Peyer's patch (tissue), 4 donors: ENCODE data around the gene MYOCD. TPM values are rescaled to one million over a fixed set of nuclear protein-coding genes. Genes with fewer than 3 reads are reported as not detected.

Experiments
- DNase-seq, 3 donors: peaks; one replicate each; pipeline ENCODE4 v3.0.0-alpha.2; 2017 to 2019
- H3K27ac ChIP-seq, 4 donors: fragments of 200-600 bp; sonication (generic); one replicate each; pipeline ENCODE4 v1.5.1; 2016 to 2019
- H3K27me3 ChIP-seq, 2 donors: fragments of 200-600 bp; sonication (generic); one replicate each; pipeline ENCODE4 v1.5.1; 2019
- H3K36me3 ChIP-seq, 3 donors: fragments of 200-600 bp; sonication (generic); one replicate each; pipeline ENCODE4 v1.5.1; 2016 to 2019
- H3K4me1 ChIP-seq, 4 donors: fragments of 200-600 bp; sonication (generic); one replicate each; pipeline ENCODE4 v1.5.1; 2016 to 2019
- H3K4me3 ChIP-seq, 4 donors: fragments of 200-600 bp; sonication (generic); 1 replicate in 3 of 4; 2 replicates in 1 of 4; pipeline ENCODE4 v1.5.1; 2016 to 2019; ENCODE audit warnings: mild to moderate bottlenecking in 1 of 4
- H3K9me3 ChIP-seq, 4 donors: fragments of 200-600 bp; sonication (generic); one replicate each; pipeline ENCODE4 v1.5.1; 2016 to 2019; ENCODE audit warnings: mild to moderate bottlenecking in 1 of 4
- CTCF ChIP-seq, 6 experiments: fragments of 450-650 bp in 4 of 6; fragments of 200-600 bp in 2 of 6; sonication (generic) in 1 of 6; IDR thresholded peaks; one replicate each; pipeline ENCODE4 v1.5.1; 2017 to 2019; ENCODE audit warnings: antibody characterized with exemption in 6 of 6, mild to moderate bottlenecking in 3 of 6, moderate library complexity in 1 of 6
- POLR2A ChIP-seq, 2 donors: fragments of 450-650 bp; IDR thresholded peaks; one replicate each; pipeline ENCODE4 v1.5.1; 2017; ENCODE audit warnings: antibody characterized with exemption in 2 of 2, mild to moderate bottlenecking in 2 of 2, moderate library complexity in 2 of 2
- total RNA-seq, 4 donors: library from RNA; depleted of rRNA; stranded (reverse); fragments of >200 nt; gene quantifications; one replicate each; pipeline ENCODE4 v1.1.0, GENCODE V29; 2016

The MYOCD gene, protein sequence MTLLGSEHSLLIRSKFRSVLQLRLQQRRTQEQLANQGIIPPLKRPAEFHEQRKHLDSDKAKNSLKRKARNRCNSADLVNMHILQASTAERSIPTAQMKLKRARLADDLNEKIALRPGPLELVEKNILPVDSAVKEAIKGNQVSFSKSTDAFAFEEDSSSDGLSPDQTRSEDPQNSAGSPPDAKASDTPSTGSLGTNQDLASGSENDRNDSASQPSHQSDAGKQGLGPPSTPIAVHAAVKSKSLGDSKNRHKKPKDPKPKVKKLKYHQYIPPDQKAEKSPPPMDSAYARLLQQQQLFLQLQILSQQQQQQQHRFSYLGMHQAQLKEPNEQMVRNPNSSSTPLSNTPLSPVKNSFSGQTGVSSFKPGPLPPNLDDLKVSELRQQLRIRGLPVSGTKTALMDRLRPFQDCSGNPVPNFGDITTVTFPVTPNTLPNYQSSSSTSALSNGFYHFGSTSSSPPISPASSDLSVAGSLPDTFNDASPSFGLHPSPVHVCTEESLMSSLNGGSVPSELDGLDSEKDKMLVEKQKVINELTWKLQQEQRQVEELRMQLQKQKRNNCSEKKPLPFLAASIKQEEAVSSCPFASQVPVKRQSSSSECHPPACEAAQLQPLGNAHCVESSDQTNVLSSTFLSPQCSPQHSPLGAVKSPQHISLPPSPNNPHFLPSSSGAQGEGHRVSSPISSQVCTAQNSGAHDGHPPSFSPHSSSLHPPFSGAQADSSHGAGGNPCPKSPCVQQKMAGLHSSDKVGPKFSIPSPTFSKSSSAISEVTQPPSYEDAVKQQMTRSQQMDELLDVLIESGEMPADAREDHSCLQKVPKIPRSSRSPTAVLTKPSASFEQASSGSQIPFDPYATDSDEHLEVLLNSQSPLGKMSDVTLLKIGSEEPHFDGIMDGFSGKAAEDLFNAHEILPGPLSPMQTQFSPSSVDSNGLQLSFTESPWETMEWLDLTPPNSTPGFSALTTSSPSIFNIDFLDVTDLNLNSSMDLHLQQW
- total RNA-seq = 1 to 10 TPM; 1.2 to 5.2 (median 3.4) TPM

- Histone ChIP-seq H3K36me3 (no peaks in the 10 kb centered on the region), H3K4me3 (peak within 1 kb of the TSS; percentile 20 to 55 (median 34)), H3K4me1 (peaks cover 0 to 9% (median 0%) of the 10 kb centered on the region in 4 donors), H3K27me3 (peaks cover 0 to 7% of the 10 kb centered on the region in 2 donors), H3K9me3 (no peaks in the 10 kb centered on the region), H3K27ac (peak within 1 kb of the TSS in 3 of 4 donors; percentile 27 to 87 (median 31))
- DNase-seq = no peak
- no peak for TF ChIP-seq CTCF (IDR thresholded peaks at IDR 0.05)
- no peak for TF ChIP-seq POLR2A (IDR thresholded peaks at IDR 0.05)
Measured at GRCh38 chr17:12665263-12666210, at the start of gene MYOCD. TSS of gene MYOCD (plus strand) at chr17:12665890. CDS start at chr17:12666189, 299 bp downstream.

GRCh38 chr17:12616161-12616560 lies 49.5 kb upstream of the MYOCD start:
- Histone ChIP-seq H3K4me3 (no peak overlapping the region), H3K36me3 (no peaks in the 10 kb centered on the region), H3K4me1 (no peaks in the 10 kb centered on the region), H3K27ac (no peak overlapping the region), H3K9me3 (no peaks in the 10 kb centered on the region), H3K27me3 (no peaks in the 10 kb centered on the region)
- DNase-seq = no peak
- no peak for TF ChIP-seq CTCF (IDR thresholded peaks at IDR 0.05)
- no peak for TF ChIP-seq POLR2A (IDR thresholded peaks at IDR 0.05)

- Histone ChIP-seq H3K9me3 (no peaks in the 10 kb centered on the region), H3K27me3 (no peaks in the 10 kb centered on the region), H3K4me1 (no peaks in the 10 kb centered on the region), H3K4me3 (no peak overlapping the region), H3K27ac (no peak overlapping the region), H3K36me3 (no peaks in the 10 kb centered on the region)
- DNase-seq = no peak
- TF ChIP-seq CTCF (IDR thresholded peaks at IDR 0.05) (no peak), POLR2A (IDR thresholded peaks at IDR 0.05) (no peak)
Measured at GRCh38 chr17:12618557-12618956, 47.1 kb upstream of the MYOCD start.

- Histone ChIP-seq H3K36me3 (no peaks in the 10 kb centered on the region), H3K9me3 (no peaks in the 10 kb centered on the region), H3K27ac (no peak overlapping the region), H3K27me3 (no peaks in the 10 kb centered on the region), H3K4me3 (no peak overlapping the region), H3K4me1 (no peaks in the 10 kb centered on the region)
- DNase-seq = no peak
- TF ChIP-seq POLR2A (IDR thresholded peaks at IDR 0.05) (no peak), CTCF (IDR thresholded peaks at IDR 0.05) (no peak)
Measured at GRCh38 chr17:12619459-12620199, 46.1 kb upstream of the MYOCD start.
